ENCODE results near the gene CTIF.

Gene CTIF

DNA sequence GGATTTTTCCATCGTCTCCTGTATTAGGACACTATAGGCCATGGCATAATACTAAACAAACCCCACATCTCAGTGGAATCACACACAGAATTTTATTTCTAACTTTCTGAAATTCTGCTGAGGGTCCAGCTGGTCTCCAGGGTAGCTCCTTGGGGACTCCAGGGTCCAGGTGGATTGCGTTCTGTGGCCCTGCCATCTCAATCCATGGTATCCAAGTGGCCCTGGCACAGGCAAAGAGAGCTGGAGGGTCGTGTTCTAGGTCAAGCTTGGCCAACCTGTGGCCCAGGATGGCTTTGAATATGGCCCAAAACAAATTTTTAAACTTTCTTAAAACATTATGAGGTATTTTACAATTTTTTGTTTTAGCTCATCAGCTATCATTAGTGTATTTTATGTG, 134.6 kb downstream of the CTIF start:
- DNase-seq (ENCODE audit: low read depth): no peak
- TF ChIP-seq, protein P1, sequence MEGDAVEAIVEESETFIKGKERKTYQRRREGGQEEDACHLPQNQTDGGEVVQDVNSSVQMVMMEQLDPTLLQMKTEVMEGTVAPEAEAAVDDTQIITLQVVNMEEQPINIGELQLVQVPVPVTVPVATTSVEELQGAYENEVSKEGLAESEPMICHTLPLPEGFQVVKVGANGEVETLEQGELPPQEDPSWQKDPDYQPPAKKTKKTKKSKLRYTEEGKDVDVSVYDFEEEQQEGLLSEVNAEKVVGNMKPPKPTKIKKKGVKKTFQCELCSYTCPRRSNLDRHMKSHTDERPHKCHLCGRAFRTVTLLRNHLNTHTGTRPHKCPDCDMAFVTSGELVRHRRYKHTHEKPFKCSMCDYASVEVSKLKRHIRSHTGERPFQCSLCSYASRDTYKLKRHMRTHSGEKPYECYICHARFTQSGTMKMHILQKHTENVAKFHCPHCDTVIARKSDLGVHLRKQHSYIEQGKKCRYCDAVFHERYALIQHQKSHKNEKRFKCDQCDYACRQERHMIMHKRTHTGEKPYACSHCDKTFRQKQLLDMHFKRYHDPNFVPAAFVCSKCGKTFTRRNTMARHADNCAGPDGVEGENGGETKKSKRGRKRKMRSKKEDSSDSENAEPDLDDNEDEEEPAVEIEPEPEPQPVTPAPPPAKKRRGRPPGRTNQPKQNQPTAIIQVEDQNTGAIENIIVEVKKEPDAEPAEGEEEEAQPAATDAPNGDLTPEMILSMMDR (IDR thresholded peaks at IDR 0.05; ENCODE audit: insufficient read depth, low read depth, low read length, missing control alignments): no peak

DNA sequence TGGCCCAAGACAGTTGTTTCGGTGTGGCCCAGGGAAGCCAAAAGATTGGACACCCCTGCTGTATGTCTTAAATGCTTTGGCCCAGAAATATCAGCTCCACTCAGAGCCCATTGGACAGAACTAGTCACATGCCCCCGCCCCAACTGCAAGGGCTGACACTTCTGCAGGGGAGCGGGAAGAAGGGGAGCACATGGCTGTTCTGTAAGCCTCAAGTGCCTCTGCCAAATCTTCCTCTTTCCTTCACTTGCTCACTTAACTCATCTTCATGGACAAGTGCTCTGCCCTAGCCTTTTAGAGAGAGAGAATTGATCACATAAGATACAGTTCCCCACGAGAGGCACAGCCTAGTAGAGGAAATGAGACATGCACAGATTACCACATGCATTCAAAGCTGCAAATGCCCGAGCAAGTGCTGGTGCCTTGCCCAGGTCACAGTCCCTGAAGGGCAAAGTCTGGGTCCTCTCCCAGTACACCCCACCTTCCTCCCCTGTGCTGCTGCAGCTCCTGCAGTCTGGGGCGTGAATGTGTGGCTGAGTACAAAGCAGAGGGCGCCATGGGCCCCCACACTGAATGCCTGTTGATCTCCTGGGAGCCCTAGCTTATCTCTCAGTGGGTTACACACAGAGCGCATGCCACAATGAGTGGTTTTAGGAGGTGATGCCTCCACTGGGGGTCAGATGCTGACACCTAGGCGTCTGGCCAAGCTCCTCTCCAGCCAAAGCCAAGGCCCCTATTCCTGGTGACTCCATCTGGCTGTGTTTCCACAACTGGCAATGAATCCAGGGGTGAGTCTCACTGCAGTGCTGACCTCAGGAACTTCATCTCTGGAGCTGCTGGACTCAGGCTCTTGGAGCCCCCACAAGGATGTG, 135.3 kb downstream of the CTIF start:
- no peak for DNase-seq (ENCODE audit: low read depth)
- H3K4me3 ChIP-seq (ENCODE audit: low read length): no peak overlapping the region
- TF ChIP-seq, protein P1 (IDR thresholded peaks at IDR 0.05; ENCODE audit: insufficient read depth, low read depth, low read length, missing control alignments): no peak

More for the DNA sequence above, 134.6 kb downstream of the CTIF start:
- H3K4me3 ChIP-seq (ENCODE audit: low read length): no peak overlapping the region

DNA sequence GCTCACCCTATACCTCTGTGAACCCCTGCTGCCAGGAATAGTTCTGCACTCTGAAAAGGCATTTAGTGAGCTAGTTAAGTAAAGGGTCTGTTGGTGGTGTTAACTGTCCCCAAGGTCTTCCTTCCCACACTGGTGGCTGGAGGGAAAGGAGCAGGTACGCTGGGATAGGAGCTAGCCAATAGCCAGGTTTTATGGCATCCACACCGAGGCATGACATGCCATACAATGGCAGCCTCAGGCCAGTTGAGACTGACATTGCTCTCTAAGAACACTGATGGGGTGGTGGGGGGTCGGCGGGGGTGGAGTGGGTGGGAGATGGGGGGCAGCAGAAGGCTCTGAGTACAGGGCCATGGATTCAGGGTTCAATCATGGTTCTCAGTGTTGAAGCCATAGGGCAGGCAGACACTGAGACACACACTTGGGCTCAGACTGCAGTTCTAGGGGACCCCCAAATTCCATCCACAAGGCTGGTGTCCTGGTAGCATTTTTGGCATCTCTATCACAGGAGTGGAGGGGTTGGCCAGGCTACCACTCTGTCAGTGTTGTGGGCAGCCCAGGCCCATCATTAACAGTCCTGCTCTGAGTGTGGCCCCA, 136.0 kb downstream of the CTIF start:
- no peak overlapping the region for H3K4me3 ChIP-seq (ENCODE audit: low read length)
- TF ChIP-seq, protein P1 (IDR thresholded peaks at IDR 0.05; ENCODE audit: insufficient read depth, low read depth, low read length, missing control alignments): no peak
- no peak for DNase-seq (ENCODE audit: low read depth)

DNA sequence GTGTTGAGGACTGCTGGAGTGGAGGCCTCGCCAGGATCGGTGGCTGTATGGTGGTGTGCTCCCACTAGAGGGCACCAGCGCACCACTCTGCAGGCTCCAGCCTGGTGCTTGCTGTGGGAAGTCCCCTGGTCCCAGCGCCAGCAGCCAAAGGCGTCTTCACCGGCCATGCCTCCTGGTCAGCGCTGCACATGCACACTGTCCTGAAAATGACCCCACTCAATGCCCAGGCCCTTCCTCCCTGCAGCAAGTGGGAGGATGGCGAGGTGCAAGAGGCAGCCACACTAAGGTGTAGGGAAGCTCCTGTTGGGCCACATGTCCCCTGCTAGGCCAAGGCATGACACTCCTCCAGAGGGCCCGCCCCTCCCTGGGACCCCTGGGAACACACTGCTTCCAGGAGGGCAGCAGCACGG, 136.5 kb downstream of the CTIF start:
- TF ChIP-seq, protein P1 (IDR thresholded peaks at IDR 0.05; ENCODE audit: insufficient read depth, low read depth, low read length, missing control alignments): peak; percentile 89
- H3K4me3 ChIP-seq (ENCODE audit: low read length): no peak overlapping the region
- DNase-seq (ENCODE audit: low read depth): peak; percentile 82

DNA sequence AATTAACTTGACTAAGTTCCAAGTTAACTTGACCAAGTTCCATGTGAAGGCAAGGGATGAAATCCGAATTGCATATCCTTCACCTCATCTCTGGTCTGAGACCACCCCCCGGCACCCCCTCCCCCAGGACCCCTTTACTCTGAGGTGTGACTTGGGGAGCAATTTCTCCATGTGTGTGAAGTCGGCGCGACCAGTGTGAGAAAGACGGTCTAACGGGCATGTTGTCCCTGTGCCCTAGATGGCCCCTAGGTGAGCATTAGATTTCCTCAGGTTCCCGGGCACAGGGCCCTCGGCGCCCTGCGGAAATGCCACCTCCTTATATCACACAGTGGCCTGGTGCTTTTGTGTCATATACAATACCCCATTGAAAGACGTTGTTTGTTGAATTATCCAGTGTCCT, 137.1 kb downstream of the CTIF start:
- TF ChIP-seq, protein P1 (IDR thresholded peaks at IDR 0.05; ENCODE audit: insufficient read depth, low read depth, low read length, missing control alignments): no peak
- no peak overlapping the region for H3K4me3 ChIP-seq (ENCODE audit: low read length)
- DNase-seq (ENCODE audit: low read depth): no peak

DNA sequence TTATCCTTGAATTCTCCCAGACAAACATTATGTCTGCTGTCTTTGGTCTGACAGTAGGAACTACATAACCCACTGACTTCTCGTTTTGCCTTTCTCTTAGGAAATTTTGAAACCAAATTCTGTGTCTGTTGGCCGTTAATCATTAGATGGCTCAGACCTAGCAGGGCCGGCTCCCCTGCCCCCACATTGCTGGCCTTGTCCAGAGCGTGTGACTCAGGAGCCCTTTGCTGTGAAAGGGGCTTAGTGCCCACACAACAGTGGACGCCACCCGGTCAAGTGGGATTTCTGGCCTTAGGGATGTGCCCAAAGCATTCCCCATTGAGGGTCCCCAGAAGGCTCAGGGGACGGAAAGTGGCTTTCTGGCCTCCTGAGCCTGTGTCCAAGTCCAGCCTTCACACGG, 137.5 kb downstream of the CTIF start:
- no peak for DNase-seq (ENCODE audit: low read depth)
- TF ChIP-seq, protein P1 (IDR thresholded peaks at IDR 0.05; ENCODE audit: insufficient read depth, low read depth, low read length, missing control alignments): no peak
- H3K4me3 ChIP-seq (ENCODE audit: low read length): no peak overlapping the region
